HCT116 (cell line): Measurements from ENCODE around the gene BACH1.

Experiments used
- CEBPB ChIP-seq: IDR thresholded peaks from 2 replicates; pipeline ENCODE4 v1.6.1; 2012; ENCODE audit warnings: low read depth
- EZH2 ChIP-seq: fragments of 200-600 bp; sonication (generic); IDR thresholded peaks from 2 replicates; pipeline ENCODE4 v1.6.1; 2017; ENCODE audit warnings: antibody characterized with exemption, mixed run types
- EZH2phosphoT487 ChIP-seq: fragments of 200-600 bp; IDR thresholded peaks from 2 replicates; pipeline ENCODE4 v1.6.1; 2018; ENCODE audit warnings: antibody characterized with exemption, borderline replicate concordance
- JUND ChIP-seq: IDR thresholded peaks from 2 replicates; pipeline ENCODE4 v1.6.1; 2012
- POLR2A ChIP-seq: IDR thresholded peaks from 2 replicates; pipeline ENCODE4 v1.7.0; 2011; ENCODE audit warnings: borderline replicate concordance; ENCODE audit not compliant: insufficient read depth, insufficient read length; ENCODE audit errors: extremely low read depth
- POLR2AphosphoS5 ChIP-seq: IDR thresholded peaks from 2 replicates; pipeline ENCODE4 v1.6.1; 2011; ENCODE audit warnings: mild to moderate bottlenecking, low read depth, low read length, moderate library complexity
- SP1 ChIP-seq: IDR thresholded peaks from 2 replicates; pipeline ENCODE4 v1.6.1; 2012; ENCODE audit warnings: low read depth
- TCF7L2 ChIP-seq: IDR thresholded peaks from 2 replicates; pipeline ENCODE4 v1.7.0; 2011; ENCODE audit warnings: borderline replicate concordance, inconsistent platforms; ENCODE audit not compliant: insufficient read depth, insufficient read length; ENCODE audit errors: extremely low read depth
- ZFX ChIP-seq: fragments of 450-650 bp; IDR thresholded peaks from 2 replicates; pipeline ENCODE4 v1.6.1; 2017
- TF ChIP-seq, protein P1 (sequence below), 3 experiments: fragments of 200-600 bp in 1 of 3; sonication (generic) in 1 of 3; IDR thresholded peaks in 2 of 3; conservative IDR thresholded peaks in 1 of 3; 2 replicates each; pipeline ENCODE4 v1.5.1; 2012 to 2017; ENCODE audit warnings: low read depth in 2 of 3, low read length in 2 of 3, antibody characterized with exemption in 1 of 3, borderline replicate concordance in 1 of 3, control low read depth in 1 of 3, mild to moderate bottlenecking in 1 of 3, mixed read lengths in 1 of 3, mixed run types in 1 of 3, moderate library complexity in 1 of 3; ENCODE audit not compliant: insufficient read depth in 1 of 3
- TF ChIP-seq, protein P2 (sequence below): IDR thresholded peaks from 2 replicates; pipeline ENCODE4 v1.6.1; 2012
- TF ChIP-seq, protein P3 (sequence below): IDR thresholded peaks from 2 replicates; pipeline ENCODE4 v1.6.1; 2012; ENCODE audit warnings: low read depth

DNA sequence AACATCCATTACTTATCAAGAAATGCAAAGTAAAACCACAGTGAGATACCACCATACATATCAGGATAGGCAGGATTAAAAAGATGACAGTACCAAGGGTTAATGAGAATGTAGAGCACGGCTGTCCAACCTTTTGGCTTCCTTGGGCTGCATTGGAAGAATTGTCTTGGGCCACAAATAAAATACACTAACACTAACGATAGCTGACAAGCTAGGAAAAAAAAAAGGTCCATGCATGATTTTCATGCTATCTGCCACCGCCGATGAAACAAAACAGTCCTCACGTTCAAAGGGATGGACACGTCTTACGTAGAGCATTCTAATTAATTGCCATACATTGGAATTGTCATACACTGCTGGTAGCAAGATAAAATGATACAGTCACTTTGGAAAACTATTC is 14.3 kb downstream of the BACH1 start:
- TF ChIP-seq, protein P1, sequence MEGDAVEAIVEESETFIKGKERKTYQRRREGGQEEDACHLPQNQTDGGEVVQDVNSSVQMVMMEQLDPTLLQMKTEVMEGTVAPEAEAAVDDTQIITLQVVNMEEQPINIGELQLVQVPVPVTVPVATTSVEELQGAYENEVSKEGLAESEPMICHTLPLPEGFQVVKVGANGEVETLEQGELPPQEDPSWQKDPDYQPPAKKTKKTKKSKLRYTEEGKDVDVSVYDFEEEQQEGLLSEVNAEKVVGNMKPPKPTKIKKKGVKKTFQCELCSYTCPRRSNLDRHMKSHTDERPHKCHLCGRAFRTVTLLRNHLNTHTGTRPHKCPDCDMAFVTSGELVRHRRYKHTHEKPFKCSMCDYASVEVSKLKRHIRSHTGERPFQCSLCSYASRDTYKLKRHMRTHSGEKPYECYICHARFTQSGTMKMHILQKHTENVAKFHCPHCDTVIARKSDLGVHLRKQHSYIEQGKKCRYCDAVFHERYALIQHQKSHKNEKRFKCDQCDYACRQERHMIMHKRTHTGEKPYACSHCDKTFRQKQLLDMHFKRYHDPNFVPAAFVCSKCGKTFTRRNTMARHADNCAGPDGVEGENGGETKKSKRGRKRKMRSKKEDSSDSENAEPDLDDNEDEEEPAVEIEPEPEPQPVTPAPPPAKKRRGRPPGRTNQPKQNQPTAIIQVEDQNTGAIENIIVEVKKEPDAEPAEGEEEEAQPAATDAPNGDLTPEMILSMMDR (IDR thresholded peaks at IDR 0.05 in 2 of 3, conservative IDR thresholded peaks at IDR 0.05 in 1 of 3; ENCODE audit: borderline replicate concordance in 1 of 3, insufficient read depth in 1 of 3, low read depth in 2 of 3, low read length in 2 of 3), result no peak
- TF ChIP-seq CEBPB, result no peak
- no peak for TF ChIP-seq TCF7L2
- no peak for TF ChIP-seq POLR2AphosphoS5
- TF ChIP-seq, protein P2, sequence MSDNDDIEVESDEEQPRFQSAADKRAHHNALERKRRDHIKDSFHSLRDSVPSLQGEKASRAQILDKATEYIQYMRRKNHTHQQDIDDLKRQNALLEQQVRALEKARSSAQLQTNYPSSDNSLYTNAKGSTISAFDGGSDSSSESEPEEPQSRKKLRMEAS, result no peak
- TF ChIP-seq POLR2A, result no peak
- TF ChIP-seq JUND, result no peak
- TF ChIP-seq SP1, result no peak
- TF ChIP-seq, protein P3, sequence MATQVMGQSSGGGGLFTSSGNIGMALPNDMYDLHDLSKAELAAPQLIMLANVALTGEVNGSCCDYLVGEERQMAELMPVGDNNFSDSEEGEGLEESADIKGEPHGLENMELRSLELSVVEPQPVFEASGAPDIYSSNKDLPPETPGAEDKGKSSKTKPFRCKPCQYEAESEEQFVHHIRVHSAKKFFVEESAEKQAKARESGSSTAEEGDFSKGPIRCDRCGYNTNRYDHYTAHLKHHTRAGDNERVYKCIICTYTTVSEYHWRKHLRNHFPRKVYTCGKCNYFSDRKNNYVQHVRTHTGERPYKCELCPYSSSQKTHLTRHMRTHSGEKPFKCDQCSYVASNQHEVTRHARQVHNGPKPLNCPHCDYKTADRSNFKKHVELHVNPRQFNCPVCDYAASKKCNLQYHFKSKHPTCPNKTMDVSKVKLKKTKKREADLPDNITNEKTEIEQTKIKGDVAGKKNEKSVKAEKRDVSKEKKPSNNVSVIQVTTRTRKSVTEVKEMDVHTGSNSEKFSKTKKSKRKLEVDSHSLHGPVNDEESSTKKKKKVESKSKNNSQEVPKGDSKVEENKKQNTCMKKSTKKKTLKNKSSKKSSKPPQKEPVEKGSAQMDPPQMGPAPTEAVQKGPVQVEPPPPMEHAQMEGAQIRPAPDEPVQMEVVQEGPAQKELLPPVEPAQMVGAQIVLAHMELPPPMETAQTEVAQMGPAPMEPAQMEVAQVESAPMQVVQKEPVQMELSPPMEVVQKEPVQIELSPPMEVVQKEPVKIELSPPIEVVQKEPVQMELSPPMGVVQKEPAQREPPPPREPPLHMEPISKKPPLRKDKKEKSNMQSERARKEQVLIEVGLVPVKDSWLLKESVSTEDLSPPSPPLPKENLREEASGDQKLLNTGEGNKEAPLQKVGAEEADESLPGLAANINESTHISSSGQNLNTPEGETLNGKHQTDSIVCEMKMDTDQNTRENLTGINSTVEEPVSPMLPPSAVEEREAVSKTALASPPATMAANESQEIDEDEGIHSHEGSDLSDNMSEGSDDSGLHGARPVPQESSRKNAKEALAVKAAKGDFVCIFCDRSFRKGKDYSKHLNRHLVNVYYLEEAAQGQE, result no peak
- no peak for TF ChIP-seq EZH2
- TF ChIP-seq EZH2phosphoT487, result no peak
- TF ChIP-seq ZFX, result no peak
